Activated B cell treated with CpG ODN at 0.5 μM for 24 hours (primary cell): ENCODE measurements around the gene KRTAP10-1. TPM values are rescaled to one million over a fixed set of nuclear protein-coding genes. Genes with fewer than 3 reads are reported as not detected.

Experiments used
- ATAC-seq: fragments of 200-7000 bp; cut with Tn5 transposase; one replicate; pipeline ENCODE4 v1.10.0; 2021; ENCODE audit warnings: low read depth, mild to moderate bottlenecking, moderate library complexity
- CTCF ChIA-PET: fragments of 350-600 bp; sonication (Branson Sonifier 250); formaldehyde crosslinking; loops from one replicate; lab custom pipeline; 2021; ENCODE audit warnings: antibody characterized with exemption; lab: Charles Lee
- POLR2A ChIA-PET: fragments of 350-600 bp; sonication (Branson Sonifier 250); formaldehyde crosslinking; loops from one replicate; lab custom pipeline; 2021; ENCODE audit warnings: antibody characterized with exemption; lab: Charles Lee
- DNase-seq: peaks from one replicate; pipeline ENCODE4 v3.0.0; 2022
- H3K27ac Mint-ChIP-seq: one replicate; pipeline ENCODE4 v1.8.0; 2020; ENCODE audit warnings: mixed read lengths
- H3K27me3 Mint-ChIP-seq: one replicate; pipeline ENCODE4 v1.8.0; 2021; ENCODE audit warnings: mixed read lengths
- H3K36me3 Mint-ChIP-seq: one replicate; pipeline ENCODE4 v1.8.0; 2021; ENCODE audit warnings: low read depth, mixed read lengths
- H3K4me1 Mint-ChIP-seq: one replicate; pipeline ENCODE4 v1.8.0; 2021; ENCODE audit warnings: mixed read lengths
- H3K4me3 Mint-ChIP-seq: one replicate; pipeline ENCODE4 v1.8.0; 2020; ENCODE audit warnings: mild to moderate bottlenecking, mixed read lengths
- H3K9me3 Mint-ChIP-seq: one replicate; pipeline ENCODE4 v1.8.0; 2020; ENCODE audit warnings: mixed read lengths
- intact Hi-C: fragments of 100-400 bp; cut with micrococcal nuclease; formaldehyde crosslinking; loops from one replicate; pipeline ENCODE4 v1.15.1; 2024
- total RNA-seq: library from RNA; stranded (reverse); gene quantifications from 2 replicates; pipeline ENCODE4 v1.2.3, GENCODE V29; 2022
- TF ChIP-seq, protein P1 (sequence below): fragments of 200-600 bp; IDR thresholded peaks from one replicate; pipeline ENCODE4 v1.8.0; 2022; ENCODE audit warnings: antibody characterized with exemption, mild to moderate bottlenecking

The KRTAP10-1 gene
- total RNA-seq, 1 donor from 2014 or later = not detected

DNA sequence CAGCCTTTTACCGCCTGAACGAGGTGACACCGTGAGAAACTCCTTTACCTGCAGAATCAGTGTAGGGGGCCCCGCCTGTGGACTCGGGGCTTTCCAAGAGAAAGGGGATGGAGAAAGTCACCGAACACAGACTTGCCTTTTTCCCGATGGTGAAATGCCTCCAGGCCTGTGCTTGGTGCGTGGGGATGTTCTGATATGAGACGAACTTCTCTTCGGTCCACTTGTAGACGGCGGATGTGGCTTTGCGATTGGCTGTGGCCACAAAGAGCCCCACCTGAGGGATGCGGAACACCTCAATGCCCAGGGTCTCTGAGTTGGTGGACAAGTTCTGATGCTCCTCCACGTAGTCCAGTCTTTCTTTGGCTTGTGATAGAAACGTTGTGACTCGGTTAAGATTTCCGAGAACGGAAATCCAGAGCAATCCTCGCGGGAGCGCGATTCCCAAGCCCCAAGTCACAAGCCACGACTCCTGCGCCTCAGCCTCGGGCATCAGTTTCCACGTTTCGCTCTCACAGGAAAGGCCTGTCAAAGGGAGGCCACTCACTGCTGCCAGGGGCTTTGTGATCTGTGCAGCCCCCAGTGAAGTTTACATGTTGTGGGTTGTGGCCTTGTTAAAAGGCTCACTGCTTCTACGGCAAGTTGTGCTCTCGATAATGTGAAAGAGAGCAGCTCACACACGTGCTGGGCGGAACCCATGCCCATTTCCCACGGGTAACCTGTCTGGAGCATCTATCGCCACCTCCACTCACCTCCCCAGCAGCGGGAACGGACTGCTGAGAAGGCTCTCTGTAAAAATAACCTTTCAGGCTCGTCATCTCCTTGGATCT is 12.6 kb downstream of the KRTAP10-1 start:
- Mint-ChIP-seq H3K4me3 (no peak overlapping the region), H3K9me3 (no peaks in the 10 kb centered on the region), H3K27ac (no peak overlapping the region), H3K27me3 (peaks cover 9% of the 10 kb centered on the region), H3K4me1 (no peaks in the 10 kb centered on the region), H3K36me3 (no peaks in the 10 kb centered on the region)
- intact Hi-C loops = no loop called here
- ATAC-seq (no peak), DNase-seq (no peak)
- TF ChIP-seq, protein P1, sequence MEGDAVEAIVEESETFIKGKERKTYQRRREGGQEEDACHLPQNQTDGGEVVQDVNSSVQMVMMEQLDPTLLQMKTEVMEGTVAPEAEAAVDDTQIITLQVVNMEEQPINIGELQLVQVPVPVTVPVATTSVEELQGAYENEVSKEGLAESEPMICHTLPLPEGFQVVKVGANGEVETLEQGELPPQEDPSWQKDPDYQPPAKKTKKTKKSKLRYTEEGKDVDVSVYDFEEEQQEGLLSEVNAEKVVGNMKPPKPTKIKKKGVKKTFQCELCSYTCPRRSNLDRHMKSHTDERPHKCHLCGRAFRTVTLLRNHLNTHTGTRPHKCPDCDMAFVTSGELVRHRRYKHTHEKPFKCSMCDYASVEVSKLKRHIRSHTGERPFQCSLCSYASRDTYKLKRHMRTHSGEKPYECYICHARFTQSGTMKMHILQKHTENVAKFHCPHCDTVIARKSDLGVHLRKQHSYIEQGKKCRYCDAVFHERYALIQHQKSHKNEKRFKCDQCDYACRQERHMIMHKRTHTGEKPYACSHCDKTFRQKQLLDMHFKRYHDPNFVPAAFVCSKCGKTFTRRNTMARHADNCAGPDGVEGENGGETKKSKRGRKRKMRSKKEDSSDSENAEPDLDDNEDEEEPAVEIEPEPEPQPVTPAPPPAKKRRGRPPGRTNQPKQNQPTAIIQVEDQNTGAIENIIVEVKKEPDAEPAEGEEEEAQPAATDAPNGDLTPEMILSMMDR = no peak
- CTCF ChIA-PET = no interaction called here
- POLR2A ChIA-PET = no interaction called here

DNA sequence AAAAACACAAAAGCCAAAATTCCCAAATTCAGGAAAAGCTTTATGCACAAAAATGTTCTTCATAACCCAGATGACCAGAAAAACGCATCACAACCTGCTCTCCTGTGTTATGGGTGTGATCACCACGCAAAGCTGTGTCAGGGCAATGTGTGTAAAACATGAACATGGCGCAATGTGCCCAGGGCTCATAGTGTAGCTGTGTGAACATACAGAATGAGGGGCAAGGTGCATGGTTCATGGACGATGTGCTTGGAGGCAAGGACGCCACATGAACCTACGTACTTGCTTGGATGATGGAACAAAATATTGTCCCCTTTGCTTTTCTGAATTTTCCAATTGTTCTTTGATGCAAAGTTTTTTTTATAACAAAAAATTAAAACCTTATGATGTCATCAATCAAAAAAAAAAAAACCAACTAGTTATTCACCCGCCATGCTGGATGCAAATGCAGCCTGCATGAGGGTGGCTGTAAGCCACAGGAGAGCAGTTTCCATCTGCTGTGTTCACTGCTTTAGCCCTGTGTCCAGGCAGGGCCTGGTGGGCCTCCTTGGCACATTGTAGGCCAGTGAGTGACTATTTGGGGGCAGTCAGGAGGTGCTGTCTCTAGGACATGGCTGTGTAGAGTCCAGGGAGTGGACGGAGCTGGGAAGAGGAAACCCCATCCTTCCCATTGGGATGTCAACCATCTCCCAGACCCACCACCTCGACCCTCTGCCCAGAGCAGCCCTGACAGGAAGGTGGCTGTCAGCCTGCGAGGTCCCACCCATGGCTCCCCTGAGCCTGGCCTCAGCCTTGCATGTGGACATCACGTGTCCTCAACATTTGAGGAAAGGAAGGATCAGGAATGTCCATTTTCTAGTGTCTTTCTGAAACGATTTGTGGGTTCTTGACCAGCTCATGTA is 13.6 kb downstream of the KRTAP10-1 start:
- no peaks in the 10 kb centered on the region for H3K9me3 Mint-ChIP-seq
- no peaks in the 10 kb centered on the region for H3K4me1 Mint-ChIP-seq
- intact Hi-C loops = no loop called here
- ATAC-seq = no peak
- ChIA-PET CTCF (no interaction called here), POLR2A (no interaction called here)
- no peak overlapping the region for H3K4me3 Mint-ChIP-seq
- no peak overlapping the region for H3K27ac Mint-ChIP-seq
- TF ChIP-seq, protein P1 = no peak
- H3K36me3 Mint-ChIP-seq = no peaks in the 10 kb centered on the region
- DNase-seq = no peak
- H3K27me3 Mint-ChIP-seq = peaks cover 9% of the 10 kb centered on the region

DNA sequence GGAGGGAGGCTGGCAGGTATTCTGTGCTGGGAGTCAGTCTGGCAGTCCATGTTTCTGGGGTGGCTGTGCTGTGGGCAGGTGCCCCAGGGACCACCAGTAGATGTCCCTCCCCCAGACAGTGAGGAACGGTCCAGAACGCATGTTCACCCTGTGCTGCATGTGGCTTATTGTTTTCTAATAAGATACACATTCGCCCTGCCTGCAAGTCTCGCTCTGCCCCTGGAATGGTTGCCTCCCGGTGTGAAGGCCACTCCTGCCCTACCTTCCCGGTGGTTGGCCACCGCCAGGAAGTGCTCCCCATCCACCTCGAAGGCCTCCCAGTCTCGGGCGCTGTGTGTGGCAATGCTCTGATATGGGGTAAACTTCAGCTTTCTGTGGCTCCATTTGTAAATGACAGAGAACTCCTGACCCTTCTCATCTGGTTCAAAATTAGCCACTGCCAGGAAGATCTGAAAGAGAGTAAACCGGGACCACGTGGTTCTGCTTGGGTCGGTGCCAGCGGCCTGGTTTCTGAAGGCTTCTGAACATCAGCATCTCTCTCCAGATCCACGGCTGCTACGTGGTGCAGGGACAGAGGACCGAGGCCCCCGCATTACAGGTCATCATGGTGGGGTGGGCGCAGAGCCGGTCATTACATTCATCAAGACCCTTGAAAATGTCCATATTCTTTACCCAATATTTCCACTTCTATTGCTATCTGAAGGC is 14.5 kb downstream of the KRTAP10-1 start:
- POLR2A ChIA-PET = no interaction called here
- no peaks in the 10 kb centered on the region for H3K9me3 Mint-ChIP-seq
- CTCF ChIA-PET = no interaction called here
- no peak overlapping the region for H3K27ac Mint-ChIP-seq
- TF ChIP-seq, protein P1 = no peak
- ATAC-seq (no peak), DNase-seq (peak; percentile 7)
- no peaks in the 10 kb centered on the region for H3K4me1 Mint-ChIP-seq
- H3K27me3 Mint-ChIP-seq = peaks cover 6% of the 10 kb centered on the region
- H3K4me3 Mint-ChIP-seq = no peak overlapping the region
- intact Hi-C loops = no loop called here
- no peaks in the 10 kb centered on the region for H3K36me3 Mint-ChIP-seq

DNA sequence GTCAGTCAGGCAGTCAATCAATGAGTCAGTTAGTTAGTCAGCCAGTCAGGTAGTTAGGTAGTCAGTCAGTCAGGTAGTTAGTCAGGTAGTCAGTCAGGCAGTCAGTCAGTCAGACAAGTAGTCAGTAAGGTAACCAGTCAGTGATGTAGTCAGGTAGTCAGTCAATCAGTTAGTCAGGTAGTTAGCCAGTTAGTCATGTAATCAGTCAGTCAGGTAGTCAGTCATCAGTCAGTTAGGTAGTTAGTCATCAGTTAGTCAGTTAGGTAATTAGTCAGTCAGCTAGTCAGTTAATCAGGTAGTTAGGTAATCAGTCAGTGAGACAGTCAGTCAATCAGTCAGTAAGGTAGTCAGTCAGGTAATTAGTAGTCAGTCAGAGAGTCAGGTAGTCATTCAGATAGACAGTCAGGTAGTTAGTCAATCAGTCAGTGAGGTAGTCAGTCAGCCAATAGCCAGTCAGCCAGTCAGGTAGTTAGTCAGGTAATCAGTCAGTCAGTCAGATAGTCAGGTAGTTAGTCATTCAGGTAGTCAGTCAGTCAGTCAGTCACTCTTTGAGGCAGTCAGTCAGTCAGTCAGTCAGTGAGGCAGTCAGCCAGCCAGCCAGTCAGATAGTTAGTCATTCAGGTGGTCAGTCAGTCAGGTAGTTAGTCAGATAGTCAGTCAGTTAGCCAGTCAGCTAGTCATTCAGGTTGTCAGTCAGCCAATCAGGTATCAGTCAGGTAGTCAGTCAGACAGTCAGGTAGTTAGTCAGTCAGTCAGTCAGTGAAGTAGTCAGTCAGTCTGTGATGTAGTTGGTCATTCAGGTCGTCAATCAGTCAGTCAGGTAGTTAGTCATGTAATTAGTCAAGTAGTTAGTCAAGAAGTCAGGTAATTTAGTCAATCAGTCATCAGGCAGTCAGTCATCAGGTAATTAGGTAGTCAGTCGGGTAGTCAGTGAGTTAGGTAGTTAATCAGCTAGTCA is 15.3 kb downstream of the KRTAP10-1 start:
- ChIA-PET POLR2A (no interaction called here), CTCF (no interaction called here)
- ATAC-seq (no peak), DNase-seq (no peak)
- H3K9me3 Mint-ChIP-seq = no peaks in the 10 kb centered on the region
- H3K27ac Mint-ChIP-seq = no peak overlapping the region
- H3K27me3 Mint-ChIP-seq = no peaks in the 10 kb centered on the region
- TF ChIP-seq, protein P1 = no peak
- intact Hi-C loops = no loop called here
- H3K36me3 Mint-ChIP-seq = no peaks in the 10 kb centered on the region
- H3K4me3 Mint-ChIP-seq = no peak overlapping the region
- no peaks in the 10 kb centered on the region for H3K4me1 Mint-ChIP-seq
